Vagina (tissue), 2 donors: ENCODE results near the gene HARS1. TPM values are rescaled to one million over a fixed set of nuclear protein-coding genes. Genes with fewer than 3 reads are reported as not detected.

Experiments
- microRNA-seq: library from miRNA; unstranded; fragments of <30 nt; microRNA quantifications from one replicate; pipeline ENCODE4, GENCODE V29; 2017; ENCODE audit warnings: borderline number of aligned reads, borderline replicate concordance
- small RNA-seq: library from RNA; depleted of rRNA; stranded (forward); fragments of <200 nt; gene quantifications from one replicate; pipeline ENCODE3, GENCODE V24; 2016
- total RNA-seq: library from RNA; depleted of rRNA; stranded (reverse); fragments of >200 nt; gene quantifications from one replicate; pipeline ENCODE4 v1.2.3, GENCODE V29; 2016

Gene HARS1
- total RNA-seq, 1 donor from 2014 or later: 54.8 TPM

Small RNA genes lying within 50 kb of the gene (microRNA-seq; reads per million reads assigned to microRNA genes)
- not detected for gene MIR3655

Small RNA genes lying within 50 kb of the gene (small RNA-seq; reads per million reads assigned to genes)
- gene VTRNA1-1: 24.7 reads per million, percentile 95 among the genes with 10 or more reads in this experiment
- 0.43 reads per million for gene VTRNA1-2
- gene VTRNA1-3: not detected

Other genes starting within 250 kb of the HARS1 start
- gene EIF4EBP3, start 143.7 kb downstream of the HARS1 start, total RNA-seq: 38.1 TPM
- gene SRA1, start 133.9 kb downstream of the HARS1 start, total RNA-seq: 20.4 TPM
- 16.7 TPM for gene APBB3, start 126.8 kb downstream of the HARS1 start, total RNA-seq
- gene SLC35A4, start 126.5 kb downstream of the HARS1 start, total RNA-seq: 21.4 TPM
- gene CD14, start 58.2 kb downstream of the HARS1 start, total RNA-seq: 48.4 TPM
- gene TMCO6, start 51.9 kb downstream of the HARS1 start, total RNA-seq: 16.5 TPM
- 61.6 TPM for gene NDUFA2, start 43.7 kb downstream of the HARS1 start, total RNA-seq
- 64.3 TPM for gene IK, start 43.5 kb downstream of the HARS1 start, total RNA-seq
- 19.9 TPM for gene WDR55, start 26.5 kb downstream of the HARS1 start, total RNA-seq
- gene DND1, start 17.8 kb downstream of the HARS1 start, total RNA-seq: 2.9 TPM
- gene HARS2, start 85 bp upstream of the HARS1 start, total RNA-seq: 46.2 TPM
- 22.6 TPM for gene ZMAT2, start 9.1 kb upstream of the HARS1 start, total RNA-seq
- not detected for gene PCDHA1, start 94.8 kb upstream of the HARS1 start, total RNA-seq
- gene PCDHA2, start 103.5 kb upstream of the HARS1 start, total RNA-seq: not detected
- 0.74 TPM for gene PCDHA3, start 109.7 kb upstream of the HARS1 start, total RNA-seq
- gene PCDHA4, start 115.7 kb upstream of the HARS1 start, total RNA-seq: 2.0 TPM
- 0.25 TPM for gene PCDHA5, start 130.2 kb upstream of the HARS1 start, total RNA-seq
- gene PCDHA6, start 136.6 kb upstream of the HARS1 start, total RNA-seq: 1.2 TPM
- gene PCDHA7, start 142.9 kb upstream of the HARS1 start, total RNA-seq: 0.49 TPM
- 0.49 TPM for gene PCDHA8, start 149.8 kb upstream of the HARS1 start, total RNA-seq
- 0.25 TPM for gene PCDHA9, start 157.0 kb upstream of the HARS1 start, total RNA-seq
- 0.25 TPM for gene PCDHA10, start 164.5 kb upstream of the HARS1 start, total RNA-seq
- not detected for gene PCDHA11, start 177.6 kb upstream of the HARS1 start, total RNA-seq
- gene PCDHA12, start 183.9 kb upstream of the HARS1 start, total RNA-seq: 0.25 TPM
- gene PCDHA13, start 190.8 kb upstream of the HARS1 start, total RNA-seq: not detected
- 0.49 TPM for gene PCDHAC1, start 234.9 kb upstream of the HARS1 start, total RNA-seq